Panc1 (cell line): ENCODE measurements around the gene TMED7. TPM values are rescaled to one million over a fixed set of nuclear protein-coding genes. Genes with fewer than 3 reads are reported as not detected.

Experiments used
- ATAC-seq: fragments of 200-7000 bp; cut with Tn5 transposase; 2 replicates; pipeline ENCODE4 v1.9.1; 2020; ENCODE audit warnings: mild to moderate bottlenecking, moderate library complexity
- BruUV-seq: library from RNA; stranded (reverse); fragments of 400-500 nt; replicated peaks from 2 replicates; lab custom pipeline; 2021; lab: Mats Ljungman, UMichigan
- CTCF ChIA-PET: fragments of 300-600 bp; sonication (Branson Sonifier 250); formaldehyde crosslinking; loops from one replicate; lab custom pipeline; 2022; ENCODE audit warnings: antibody characterized with exemption; lab: Charles Lee
- POLR2A ChIA-PET: fragments of 300-600 bp; sonication (Branson Sonifier 250); formaldehyde crosslinking; loops from one replicate; lab custom pipeline; 2022; ENCODE audit warnings: antibody characterized with exemption; lab: Charles Lee
- DNase-seq: peaks from one replicate; pipeline ENCODE4 v3.0.0-alpha.2; 2010; ENCODE audit warnings: low read depth, low spot score
- H3K27ac ChIP-seq: 2 replicates; pipeline ENCODE4 v1.5.1; 2011; ENCODE audit warnings: mild to moderate bottlenecking, low read length, inconsistent platforms
- H3K27me3 ChIP-seq: fragments of 200-500 bp; sonication (Bioruptor generic); 2 replicates; pipeline ENCODE4 v1.6.0; 2014; ENCODE audit warnings: low read length, inconsistent platforms; ENCODE audit not compliant: control insufficient read depth, insufficient read depth
- H3K36me3 ChIP-seq: fragments of 200-500 bp; sonication (Bioruptor generic); 2 replicates; pipeline ENCODE4 v1.5.1; 2014; ENCODE audit warnings: inconsistent platforms, mild to moderate bottlenecking, low read length, moderate library complexity; ENCODE audit not compliant: control insufficient read depth, insufficient read depth
- H3K4me1 ChIP-seq: 2 replicates; pipeline ENCODE4 v1.5.1; 2011; ENCODE audit warnings: inconsistent platforms, mild to moderate bottlenecking, low read length, moderate library complexity; ENCODE audit not compliant: control insufficient read depth, insufficient read depth
- H3K4me3 ChIP-seq, 2 experiments: 2 replicates each; pipeline ENCODE4 v1.5.1; 2011 to 2012; ENCODE audit warnings: low read depth in 2 of 2, low read length in 2 of 2, mild to moderate bottlenecking in 2 of 2, inconsistent platforms in 1 of 2, moderate library complexity in 1 of 2
- H3K9me3 ChIP-seq: fragments of 200-500 bp; sonication (Bioruptor generic); 2 replicates; pipeline ENCODE4 v1.5.1; 2014; ENCODE audit warnings: low read depth, mild to moderate bottlenecking, inconsistent platforms, low read length, moderate library complexity; ENCODE audit not compliant: control insufficient read depth, insufficient read depth
- CTCF ChIP-seq: fragments of 450-650 bp; IDR thresholded peaks from 2 replicates; pipeline ENCODE4 v1.5.1; 2017; ENCODE audit warnings: mild to moderate bottlenecking
- POLR2AphosphoS5 ChIP-seq: IDR thresholded peaks from 2 replicates; pipeline ENCODE4 v1.6.1; 2012; ENCODE audit warnings: mild to moderate bottlenecking, low read depth, low read length, moderate library complexity
- SIN3A ChIP-seq: IDR thresholded peaks from 2 replicates; pipeline ENCODE4 v1.6.1; 2012; ENCODE audit warnings: low read depth, mild to moderate bottlenecking, low read length, moderate library complexity, borderline replicate concordance; ENCODE audit not compliant: insufficient read depth
- TCF7L2 ChIP-seq: IDR thresholded peaks from 2 replicates; pipeline ENCODE4 v1.6.1; 2011; ENCODE audit warnings: mild to moderate bottlenecking, low read depth, low read length, inconsistent platforms
- in situ Hi-C: cut with HindIII; loops from 2 replicates; pipeline ENCODE4 v1.10.0; 2016; ENCODE audit warnings: low sequenced_read_pairs, low pct_unique_long_range_greater_than_20kb
- intact Hi-C: fragments of 100-400 bp; cut with micrococcal nuclease; formaldehyde crosslinking; loops from one replicate; pipeline ENCODE4 v1.10.0; 2022; ENCODE audit not compliant: unreplicated experiment
- total RNA-seq: library from RNA; stranded (reverse); gene quantifications from one replicate; pipeline ENCODE4 v1.2.1, GENCODE V29; 2021; ENCODE audit not compliant: unreplicated experiment
- TF ChIP-seq, protein P1 (sequence below), 2 experiments: IDR thresholded peaks; 2 replicates each; pipeline ENCODE4 v1.6.1; 2011 to 2012; ENCODE audit warnings: low read depth in 2 of 2, control low read depth in 1 of 2, low read length in 1 of 2, mild to moderate bottlenecking in 1 of 2, moderate library complexity in 1 of 2; ENCODE audit not compliant: insufficient read depth in 1 of 2

TMED7 gene
- total RNA-seq, 1 experiment from 2014 or later: 113 TPM

- Histone ChIP-seq H3K4me3 (no peak overlapping the region), H3K4me1 (no peaks in the 10 kb centered on the region), H3K36me3 (no peaks in the 10 kb centered on the region), H3K27ac (no peak overlapping the region), H3K9me3 (no peaks in the 10 kb centered on the region), H3K27me3 (no peaks in the 10 kb centered on the region)
- ChIA-PET CTCF (no interaction called here), POLR2A (no interaction called here)
- DNase-seq (no peak), ATAC-seq (0 out of 2 replicates have a peak, but pooled peaks have one; percentile 38)
- intact Hi-C loops: loop anchor here (1.0 kb wide), 1 partner anchor 277 kb away; no protein-coding TSS in a partner anchor
- no TSS peak for BruUV-seq
- TF ChIP-seq POLR2AphosphoS5 (no peak), CTCF (peak; percentile 67)
- in situ Hi-C loops: no loop called here
Observed at GRCh38 chr5:115586525-115587146, 39.2 kb downstream of the TMED7 start.

GRCh38 chr5:115585265-115585664, 40.6 kb downstream of the TMED7 start:
- H3K27ac ChIP-seq: no peak overlapping the region
- intact Hi-C loops (no loop called here), in situ Hi-C loops (no loop called here)
- H3K9me3 ChIP-seq: no peaks in the 10 kb centered on the region
- TF ChIP-seq SIN3A (no peak), TCF7L2 (no peak), POLR2AphosphoS5 (no peak), CTCF (no peak)
- TF ChIP-seq, protein P1, sequence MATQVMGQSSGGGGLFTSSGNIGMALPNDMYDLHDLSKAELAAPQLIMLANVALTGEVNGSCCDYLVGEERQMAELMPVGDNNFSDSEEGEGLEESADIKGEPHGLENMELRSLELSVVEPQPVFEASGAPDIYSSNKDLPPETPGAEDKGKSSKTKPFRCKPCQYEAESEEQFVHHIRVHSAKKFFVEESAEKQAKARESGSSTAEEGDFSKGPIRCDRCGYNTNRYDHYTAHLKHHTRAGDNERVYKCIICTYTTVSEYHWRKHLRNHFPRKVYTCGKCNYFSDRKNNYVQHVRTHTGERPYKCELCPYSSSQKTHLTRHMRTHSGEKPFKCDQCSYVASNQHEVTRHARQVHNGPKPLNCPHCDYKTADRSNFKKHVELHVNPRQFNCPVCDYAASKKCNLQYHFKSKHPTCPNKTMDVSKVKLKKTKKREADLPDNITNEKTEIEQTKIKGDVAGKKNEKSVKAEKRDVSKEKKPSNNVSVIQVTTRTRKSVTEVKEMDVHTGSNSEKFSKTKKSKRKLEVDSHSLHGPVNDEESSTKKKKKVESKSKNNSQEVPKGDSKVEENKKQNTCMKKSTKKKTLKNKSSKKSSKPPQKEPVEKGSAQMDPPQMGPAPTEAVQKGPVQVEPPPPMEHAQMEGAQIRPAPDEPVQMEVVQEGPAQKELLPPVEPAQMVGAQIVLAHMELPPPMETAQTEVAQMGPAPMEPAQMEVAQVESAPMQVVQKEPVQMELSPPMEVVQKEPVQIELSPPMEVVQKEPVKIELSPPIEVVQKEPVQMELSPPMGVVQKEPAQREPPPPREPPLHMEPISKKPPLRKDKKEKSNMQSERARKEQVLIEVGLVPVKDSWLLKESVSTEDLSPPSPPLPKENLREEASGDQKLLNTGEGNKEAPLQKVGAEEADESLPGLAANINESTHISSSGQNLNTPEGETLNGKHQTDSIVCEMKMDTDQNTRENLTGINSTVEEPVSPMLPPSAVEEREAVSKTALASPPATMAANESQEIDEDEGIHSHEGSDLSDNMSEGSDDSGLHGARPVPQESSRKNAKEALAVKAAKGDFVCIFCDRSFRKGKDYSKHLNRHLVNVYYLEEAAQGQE (IDR thresholded peaks at IDR 0.05; ENCODE audit: insufficient read depth in 1 of 2, low read depth in 2 of 2, low read length in 1 of 2): no peak
- DNase-seq (no peak), ATAC-seq (no peak)
- ChIA-PET POLR2A (no interaction called here), CTCF (no interaction called here)
- H3K4me3 ChIP-seq: no peak overlapping the region
- no TSS peak for BruUV-seq
- H3K27me3 ChIP-seq: no peaks in the 10 kb centered on the region
- H3K4me1 ChIP-seq: no peaks in the 10 kb centered on the region
- H3K36me3 ChIP-seq: no peaks in the 10 kb centered on the region
